Fibroblast of lung (primary cell): Measurements from ENCODE around the gene SDCCAG8.

Experiments used
- CTCF ChIP-seq, 2 donors: IDR thresholded peaks in 1 of 2; conservative IDR thresholded peaks in 1 of 2; 1 replicate in 1 of 2; 2 replicates in 1 of 2; pipeline ENCODE4 v1.5.1; 2011 to 2012; ENCODE audit warnings: low read length in 2 of 2, control low read depth in 1 of 2, inconsistent platforms in 1 of 2, low read depth in 1 of 2, mild to moderate bottlenecking in 1 of 2
- EZH2 ChIP-seq: IDR thresholded peaks from 2 replicates; pipeline ENCODE4 v1.5.1; 2012; ENCODE audit warnings: low read length, control low read depth, mild to moderate bottlenecking; ENCODE audit errors: missing control alignments

- TF ChIP-seq CTCF (conservative IDR thresholded peaks at IDR 0.05 in 1 of 2, IDR thresholded peaks at IDR 0.05 in 1 of 2; ENCODE audit: low read depth in 1 of 2, low read length in 2 of 2) (no peak), EZH2 (no peak)
Observed at GRCh38 chr1:243428617-243429342, 172.9 kb downstream of the SDCCAG8 start.
